ENCODE data around the gene CLMN.

DNA sequence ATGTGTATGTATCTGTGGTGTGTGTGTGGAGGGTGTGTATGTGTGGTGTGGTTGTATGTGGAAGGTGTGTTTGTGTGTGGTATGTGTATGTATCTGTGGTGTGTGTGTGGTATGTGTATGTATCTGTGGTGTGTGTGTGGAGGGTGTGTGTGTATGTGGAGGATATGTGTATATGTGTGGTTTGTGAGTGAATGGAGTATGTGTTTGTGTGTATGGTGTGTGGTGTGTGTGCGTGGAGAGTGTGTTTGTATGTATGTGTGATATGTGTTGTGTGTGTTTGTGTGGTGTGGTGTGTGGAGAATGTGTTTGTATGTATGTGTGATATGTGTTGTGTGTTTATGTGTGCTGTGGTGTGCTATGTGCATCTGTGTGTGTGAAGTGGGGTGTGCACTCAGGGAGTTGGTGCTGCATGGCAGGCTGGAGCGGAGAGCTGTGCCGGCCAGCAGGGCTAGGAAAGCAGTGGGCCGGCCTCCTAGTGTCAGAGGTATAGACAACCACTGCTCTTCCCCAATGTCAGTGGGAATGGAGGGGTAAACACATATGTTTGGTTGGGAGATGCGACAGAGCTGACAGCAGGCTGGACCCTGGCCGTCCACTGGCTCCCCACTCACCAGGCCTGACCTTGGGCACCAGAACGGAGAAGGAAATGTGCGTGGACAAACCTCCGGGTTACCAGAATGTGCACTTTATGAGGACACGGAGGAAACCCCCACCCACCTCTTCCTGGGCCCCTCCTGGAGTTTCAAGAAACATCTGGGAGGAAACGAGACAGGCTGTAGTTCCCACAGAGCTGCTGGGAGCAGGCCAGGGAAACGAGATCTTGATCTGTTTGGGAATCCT, 60.7 kb downstream of the CLMN start:
- TF ChIP-seq, protein P1, sequence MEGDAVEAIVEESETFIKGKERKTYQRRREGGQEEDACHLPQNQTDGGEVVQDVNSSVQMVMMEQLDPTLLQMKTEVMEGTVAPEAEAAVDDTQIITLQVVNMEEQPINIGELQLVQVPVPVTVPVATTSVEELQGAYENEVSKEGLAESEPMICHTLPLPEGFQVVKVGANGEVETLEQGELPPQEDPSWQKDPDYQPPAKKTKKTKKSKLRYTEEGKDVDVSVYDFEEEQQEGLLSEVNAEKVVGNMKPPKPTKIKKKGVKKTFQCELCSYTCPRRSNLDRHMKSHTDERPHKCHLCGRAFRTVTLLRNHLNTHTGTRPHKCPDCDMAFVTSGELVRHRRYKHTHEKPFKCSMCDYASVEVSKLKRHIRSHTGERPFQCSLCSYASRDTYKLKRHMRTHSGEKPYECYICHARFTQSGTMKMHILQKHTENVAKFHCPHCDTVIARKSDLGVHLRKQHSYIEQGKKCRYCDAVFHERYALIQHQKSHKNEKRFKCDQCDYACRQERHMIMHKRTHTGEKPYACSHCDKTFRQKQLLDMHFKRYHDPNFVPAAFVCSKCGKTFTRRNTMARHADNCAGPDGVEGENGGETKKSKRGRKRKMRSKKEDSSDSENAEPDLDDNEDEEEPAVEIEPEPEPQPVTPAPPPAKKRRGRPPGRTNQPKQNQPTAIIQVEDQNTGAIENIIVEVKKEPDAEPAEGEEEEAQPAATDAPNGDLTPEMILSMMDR (IDR thresholded peaks at IDR 0.05; ENCODE audit: control extremely low read depth in 1 of 3, insufficient read depth in 1 of 3, low read depth in 1 of 3, low read length in 3 of 3) = no peak
- no peak for TF ChIP-seq TAF1 (IDR thresholded peaks at IDR 0.05; ENCODE audit: low read depth, low read length)
- TF ChIP-seq EZH2 (IDR thresholded peaks at IDR 0.05; ENCODE audit: low read depth, low read length, severe bottlenecking) = no peak
- no peak for TF ChIP-seq KDM5A (IDR thresholded peaks at IDR 0.05; ENCODE audit: low read length)
- TF ChIP-seq GABPA (IDR thresholded peaks at IDR 0.05; ENCODE audit: borderline replicate concordance, insufficient read depth, low read length) = no peak
- no peak for TF ChIP-seq RAD21 (IDR thresholded peaks at IDR 0.05 in 1 of 2, conservative IDR thresholded peaks at IDR 0.05 in 1 of 2; ENCODE audit: low read depth in 2 of 2, low read length in 2 of 2)

All from H1 (cell line).